Mucosa of rectum (tissue), 2 donors: ENCODE results near the gene KIF6.

Source experiments
- H3K27ac ChIP-seq, 2 donors: one replicate each; pipeline ENCODE4 v1.7.0; 2013; ENCODE audit warnings: inconsistent platforms in 2 of 2, low read depth in 2 of 2, low read length in 2 of 2
- H3K27me3 ChIP-seq, 2 donors: one replicate each; pipeline ENCODE4 v1.7.0; 2013; ENCODE audit warnings: low read length in 2 of 2; ENCODE audit not compliant: control insufficient read depth in 2 of 2, insufficient read depth in 2 of 2
- H3K36me3 ChIP-seq, 2 donors: one replicate each; pipeline ENCODE4 v1.7.0; 2013; ENCODE audit warnings: low read length in 2 of 2; ENCODE audit not compliant: control insufficient read depth in 2 of 2, insufficient read depth in 2 of 2
- H3K4me1 ChIP-seq, 2 donors: one replicate each; pipeline ENCODE4 v1.7.0; 2013; ENCODE audit warnings: low read length in 2 of 2, mild to moderate bottlenecking in 1 of 2; ENCODE audit not compliant: control insufficient read depth in 2 of 2, insufficient read depth in 2 of 2
- H3K4me3 ChIP-seq, 2 donors: one replicate each; pipeline ENCODE4 v1.7.0; 2013; ENCODE audit warnings: low read length in 2 of 2
- H3K9ac ChIP-seq, 2 donors: one replicate each; pipeline ENCODE4 v1.7.0; 2013; ENCODE audit warnings: low read length in 2 of 2, low read depth in 1 of 2, mild to moderate bottlenecking in 1 of 2
- H3K9me3 ChIP-seq, 2 donors: one replicate each; pipeline ENCODE4 v1.7.0; 2013; ENCODE audit warnings: low read length in 2 of 2; ENCODE audit not compliant: control insufficient read depth in 2 of 2
- donor health status: healthy.
- donor health status: Normal muscosa, but diverticular disease.

Gene KIF6

GRCh38 chr6:39387785-39388184 is 337.4 kb downstream of the KIF6 start:
- H3K4me3 ChIP-seq: no peak overlapping the region
- H3K36me3 ChIP-seq: no peaks in the 10 kb centered on the region
- no peak overlapping the region for H3K27ac ChIP-seq
- H3K27me3 ChIP-seq: no peaks in the 10 kb centered on the region
- H3K9me3 ChIP-seq: no peaks in the 10 kb centered on the region
- H3K9ac ChIP-seq: no peak overlapping the region
- no peaks in the 10 kb centered on the region for H3K4me1 ChIP-seq

GRCh38 chr6:39386487-39386886 is 338.7 kb downstream of the KIF6 start:
- H3K27me3 ChIP-seq: no peaks in the 10 kb centered on the region
- no peak overlapping the region for H3K9ac ChIP-seq
- no peaks in the 10 kb centered on the region for H3K9me3 ChIP-seq
- no peak overlapping the region for H3K4me3 ChIP-seq
- no peaks in the 10 kb centered on the region for H3K36me3 ChIP-seq
- no peak overlapping the region for H3K27ac ChIP-seq
- no peaks in the 10 kb centered on the region for H3K4me1 ChIP-seq

GRCh38 chr6:39381550-39382140 is 343.6 kb downstream of the KIF6 start:
- Histone ChIP-seq H3K9ac (no peak overlapping the region), H3K27me3 (no peaks in the 10 kb centered on the region), H3K27ac (no peak overlapping the region), H3K4me3 (no peak overlapping the region), H3K4me1 (no peaks in the 10 kb centered on the region), H3K9me3 (no peaks in the 10 kb centered on the region), H3K36me3 (no peaks in the 10 kb centered on the region)

GRCh38 chr6:39380837-39381549 is 344.2 kb downstream of the KIF6 start:
- Histone ChIP-seq H3K9ac (no peak overlapping the region), H3K36me3 (no peaks in the 10 kb centered on the region), H3K27me3 (no peaks in the 10 kb centered on the region), H3K9me3 (no peaks in the 10 kb centered on the region), H3K27ac (no peak overlapping the region), H3K4me3 (no peak overlapping the region), H3K4me1 (no peaks in the 10 kb centered on the region)

- Histone ChIP-seq H3K4me3 (no peak overlapping the region), H3K27ac (no peak overlapping the region), H3K27me3 (no peaks in the 10 kb centered on the region)
Observed at GRCh38 chr6:39378960-39379425, 346.2 kb downstream of the KIF6 start.

GRCh38 chr6:39378175-39378959 is 346.8 kb downstream of the KIF6 start:
- no peaks in the 10 kb centered on the region for H3K4me1 ChIP-seq
- H3K27me3 ChIP-seq: no peaks in the 10 kb centered on the region
- no peak overlapping the region for H3K4me3 ChIP-seq
- H3K36me3 ChIP-seq: no peaks in the 10 kb centered on the region
- no peak overlapping the region for H3K27ac ChIP-seq
- no peak overlapping the region for H3K9ac ChIP-seq
- H3K9me3 ChIP-seq: no peaks in the 10 kb centered on the region

More at GRCh38 chr6:39378960-39379425, 346.2 kb downstream of the KIF6 start:
- no peaks in the 10 kb centered on the region for H3K9me3 ChIP-seq
- H3K4me1 ChIP-seq: no peaks in the 10 kb centered on the region
- no peak overlapping the region for H3K9ac ChIP-seq
- no peaks in the 10 kb centered on the region for H3K36me3 ChIP-seq

- H3K36me3 ChIP-seq: no peaks in the 10 kb centered on the region
- H3K9ac ChIP-seq: no peak overlapping the region
- H3K27ac ChIP-seq: no peak overlapping the region
- no peaks in the 10 kb centered on the region for H3K27me3 ChIP-seq
- H3K4me3 ChIP-seq: no peak overlapping the region
- H3K4me1 ChIP-seq: no peaks in the 10 kb centered on the region
- no peaks in the 10 kb centered on the region for H3K9me3 ChIP-seq
Observed at GRCh38 chr6:39377539-39377950, 347.7 kb downstream of the KIF6 start.

GRCh38 chr6:39375405-39375804 is 349.8 kb downstream of the KIF6 start:
- Histone ChIP-seq H3K27ac (no peak overlapping the region), H3K27me3 (no peaks in the 10 kb centered on the region), H3K9me3 (no peaks in the 10 kb centered on the region), H3K4me3 (no peak overlapping the region), H3K36me3 (no peaks in the 10 kb centered on the region), H3K9ac (no peak overlapping the region), H3K4me1 (no peaks in the 10 kb centered on the region)

- Histone ChIP-seq H3K4me1 (no peaks in the 10 kb centered on the region), H3K4me3 (no peak overlapping the region), H3K27ac (no peak overlapping the region), H3K9ac (no peak overlapping the region), H3K9me3 (no peaks in the 10 kb centered on the region), H3K36me3 (no peaks in the 10 kb centered on the region), H3K27me3 (no peaks in the 10 kb centered on the region)
Observed at GRCh38 chr6:39370390-39370789, 354.8 kb downstream of the KIF6 start.

- no peak overlapping the region for H3K4me3 ChIP-seq
- no peak overlapping the region for H3K9ac ChIP-seq
- no peaks in the 10 kb centered on the region for H3K4me1 ChIP-seq
- no peaks in the 10 kb centered on the region for H3K27me3 ChIP-seq
- no peaks in the 10 kb centered on the region for H3K36me3 ChIP-seq
- no peak overlapping the region for H3K27ac ChIP-seq
- no peaks in the 10 kb centered on the region for H3K9me3 ChIP-seq
Observed at GRCh38 chr6:39369987-39370386, 355.2 kb downstream of the KIF6 start.
